PC-9 (cell line): Measurements from ENCODE around the gene PKNOX2. TPM values are rescaled to one million over a fixed set of nuclear protein-coding genes. Genes with fewer than 3 reads are reported as not detected.

Source experiments
- BruUV-seq: library from RNA; stranded (reverse); fragments of 400-500 nt; replicated peaks from 2 replicates; lab custom pipeline; 2021; lab: Mats Ljungman, UMichigan
- CTCF ChIA-PET: fragments of 300-600 bp; sonication (Branson Sonifier 250); formaldehyde crosslinking; loops from one replicate; lab custom pipeline; 2022; ENCODE audit warnings: antibody characterized with exemption; lab: Charles Lee
- POLR2A ChIA-PET: fragments of 300-600 bp; sonication (Branson Sonifier 250); formaldehyde crosslinking; loops from one replicate; lab custom pipeline; 2022; ENCODE audit warnings: antibody characterized with exemption; ENCODE audit not compliant: unreplicated experiment; lab: Charles Lee
- DNase-seq, 2 experiments: peaks; one replicate each; pipeline versions ENCODE4 v3.0.0 to v3.0.0-alpha.2; 2015 to 2022; ENCODE audit warnings: mixed read lengths in 1 of 2
- H2AFZ ChIP-seq: fragments of 200-600 bp; sonication (generic); 2 replicates; pipeline ENCODE4 v1.8.1; 2017; ENCODE audit warnings: antibody characterized with exemption
- H3F3A ChIP-seq: fragments of 200-600 bp; sonication (generic); 2 replicates; pipeline ENCODE4 v1.8.1; 2017; ENCODE audit warnings: antibody characterized with exemption, mild to moderate bottlenecking, low read depth; ENCODE audit not compliant: insufficient read depth
- H3K27ac ChIP-seq: fragments of 200-600 bp; sonication (generic); 2 replicates; pipeline ENCODE4 v1.6.1; 2016; ENCODE audit warnings: mixed run types
- H3K27me3 ChIP-seq: fragments of 200-600 bp; sonication (generic); 2 replicates; pipeline ENCODE4 v1.6.1; 2016; ENCODE audit warnings: low read depth, mixed run types; ENCODE audit not compliant: insufficient read depth
- H3K36me3 ChIP-seq: fragments of 200-600 bp; sonication (generic); 2 replicates; pipeline ENCODE4 v1.6.1; 2016; ENCODE audit warnings: low read depth, mixed run types
- H3K4me1 ChIP-seq: fragments of 200-600 bp; sonication (generic); replicated peaks from 2 replicates; pipeline ENCODE4 v1.6.1; 2016; ENCODE audit warnings: mixed run types; ENCODE audit not compliant: insufficient read depth
- H3K4me2 ChIP-seq: fragments of 200-600 bp; sonication (generic); 2 replicates; pipeline ENCODE4 v1.6.1; 2017; ENCODE audit warnings: mixed run types
- H3K4me3 ChIP-seq: fragments of 200-600 bp; sonication (generic); 2 replicates; pipeline ENCODE4 v1.6.1; 2016; ENCODE audit warnings: mixed run types
- H3K79me2 ChIP-seq: fragments of 200-600 bp; sonication (generic); 2 replicates; pipeline ENCODE4 v1.6.1; 2017; ENCODE audit warnings: low read depth, mixed run types
- H3K9me2 ChIP-seq: fragments of 200-600 bp; sonication (generic); 2 replicates; pipeline ENCODE4 v1.8.1; 2017; ENCODE audit warnings: mild to moderate bottlenecking; ENCODE audit not compliant: insufficient read depth
- H3K9me3 ChIP-seq: fragments of 200-600 bp; sonication (generic); 2 replicates; pipeline ENCODE4 v1.8.1; 2016; ENCODE audit warnings: low read depth; ENCODE audit not compliant: insufficient read depth
- H4K20me1 ChIP-seq: fragments of 200-600 bp; sonication (generic); 2 replicates; pipeline ENCODE4 v1.8.1; 2017; ENCODE audit not compliant: insufficient read depth
- EZH2 ChIP-seq: fragments of 200-600 bp; sonication (generic); IDR thresholded peaks from 2 replicates; pipeline ENCODE4 v1.8.0; 2017; ENCODE audit warnings: antibody characterized with exemption, low read depth
- intact Hi-C: fragments of 100-400 bp; cut with micrococcal nuclease; formaldehyde crosslinking; loops from one replicate; pipeline ENCODE4 v1.10.0; 2022; ENCODE audit not compliant: unreplicated experiment
- total RNA-seq: library from RNA; stranded (reverse); gene quantifications from 2 replicates; pipeline ENCODE4 v1.2.3, GENCODE V29; 2021
- TF ChIP-seq, protein P1 (sequence below): fragments of 200-600 bp; sonication (generic); conservative IDR thresholded peaks from 2 replicates; pipeline ENCODE4 v1.6.1; 2017; ENCODE audit warnings: mixed run types, antibody characterized with exemption, mild to moderate bottlenecking, moderate library complexity

Gene PKNOX2
- total RNA-seq, 1 experiment from 2014 or later, result not detected

GRCh38 chr11:125447721-125448120 lies 283.2 kb downstream of the PKNOX2 start:
- H3K27me3 ChIP-seq, result no peaks in the 10 kb centered on the region
- no peaks in the 10 kb centered on the region for H3K9me3 ChIP-seq
- H4K20me1 ChIP-seq, result no peaks in the 10 kb centered on the region
- intact Hi-C loops, result no loop called here
- no peaks in the 10 kb centered on the region for H3K4me1 ChIP-seq
- POLR2A ChIA-PET, result no interaction called here
- CTCF ChIA-PET, result no interaction called here
- no peak overlapping the region for H2AFZ ChIP-seq
- BruUV-seq, result no TSS peak
- no peak overlapping the region for H3K4me3 ChIP-seq
- no peaks in the 10 kb centered on the region for H3F3A ChIP-seq
- DNase-seq, result no peak
- H3K36me3 ChIP-seq, result no peaks in the 10 kb centered on the region
- TF ChIP-seq, protein P1, sequence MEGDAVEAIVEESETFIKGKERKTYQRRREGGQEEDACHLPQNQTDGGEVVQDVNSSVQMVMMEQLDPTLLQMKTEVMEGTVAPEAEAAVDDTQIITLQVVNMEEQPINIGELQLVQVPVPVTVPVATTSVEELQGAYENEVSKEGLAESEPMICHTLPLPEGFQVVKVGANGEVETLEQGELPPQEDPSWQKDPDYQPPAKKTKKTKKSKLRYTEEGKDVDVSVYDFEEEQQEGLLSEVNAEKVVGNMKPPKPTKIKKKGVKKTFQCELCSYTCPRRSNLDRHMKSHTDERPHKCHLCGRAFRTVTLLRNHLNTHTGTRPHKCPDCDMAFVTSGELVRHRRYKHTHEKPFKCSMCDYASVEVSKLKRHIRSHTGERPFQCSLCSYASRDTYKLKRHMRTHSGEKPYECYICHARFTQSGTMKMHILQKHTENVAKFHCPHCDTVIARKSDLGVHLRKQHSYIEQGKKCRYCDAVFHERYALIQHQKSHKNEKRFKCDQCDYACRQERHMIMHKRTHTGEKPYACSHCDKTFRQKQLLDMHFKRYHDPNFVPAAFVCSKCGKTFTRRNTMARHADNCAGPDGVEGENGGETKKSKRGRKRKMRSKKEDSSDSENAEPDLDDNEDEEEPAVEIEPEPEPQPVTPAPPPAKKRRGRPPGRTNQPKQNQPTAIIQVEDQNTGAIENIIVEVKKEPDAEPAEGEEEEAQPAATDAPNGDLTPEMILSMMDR, result no peak
- no peak for TF ChIP-seq EZH2
- H3K79me2 ChIP-seq, result no peaks in the 10 kb centered on the region
- no peaks in the 10 kb centered on the region for H3K9me2 ChIP-seq
- no peak overlapping the region for H3K4me2 ChIP-seq
- no peak overlapping the region for H3K27ac ChIP-seq

DNA sequence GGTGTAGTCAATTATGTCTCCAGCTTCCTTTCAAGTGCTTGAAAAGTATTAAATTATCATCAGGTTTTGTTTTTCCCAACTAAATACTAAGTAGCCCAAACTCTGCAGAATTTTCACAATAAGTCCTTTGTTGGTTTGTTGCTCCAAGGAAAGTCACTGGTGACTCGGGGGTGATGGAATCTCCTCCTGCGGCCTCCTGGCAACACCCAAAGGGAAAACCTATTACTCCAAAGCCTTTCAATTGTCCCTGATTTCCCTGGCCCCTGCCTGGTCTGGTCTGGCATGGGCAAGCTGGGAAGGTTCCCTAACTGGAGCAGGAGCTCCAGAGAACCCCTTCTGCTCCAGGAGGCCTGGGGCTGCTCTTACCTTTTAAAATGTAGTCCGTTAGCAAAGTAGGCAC lies 283.6 kb downstream of the PKNOX2 start:
- H4K20me1 ChIP-seq, result no peaks in the 10 kb centered on the region

DNA sequence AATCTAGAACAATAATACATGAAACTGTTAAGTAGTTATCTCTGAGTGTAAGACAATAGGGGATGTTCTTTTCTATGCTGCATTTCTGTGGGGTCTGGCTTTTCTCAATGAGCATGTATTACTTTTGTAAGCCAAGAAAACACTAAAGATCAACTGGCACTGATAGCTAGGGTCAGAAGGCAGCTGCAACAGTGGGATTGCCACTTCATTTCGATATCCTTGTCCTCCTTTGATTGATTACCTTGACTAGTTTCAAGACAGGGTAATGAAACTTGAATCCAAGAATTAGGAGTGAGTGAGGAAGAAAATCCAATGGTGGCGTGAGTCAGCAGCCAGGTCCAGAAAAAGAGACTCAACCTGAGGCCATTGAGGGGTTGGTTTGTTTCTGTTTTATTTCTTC lies 285.0 kb downstream of the PKNOX2 start:
- H3K4me1 ChIP-seq, result no peaks in the 10 kb centered on the region
- no peak for DNase-seq
- intact Hi-C loops, result no loop called here
- no peaks in the 10 kb centered on the region for H3K36me3 ChIP-seq
- ChIA-PET POLR2A (no interaction called here), CTCF (no interaction called here)
- no peaks in the 10 kb centered on the region for H3K9me3 ChIP-seq
- H4K20me1 ChIP-seq, result no peaks in the 10 kb centered on the region
- no peaks in the 10 kb centered on the region for H3F3A ChIP-seq
- H3K27me3 ChIP-seq, result no peaks in the 10 kb centered on the region
- TF ChIP-seq, protein P1, result no peak
- TF ChIP-seq EZH2, result no peak
- no TSS peak for BruUV-seq
- H3K27ac ChIP-seq, result no peak overlapping the region
- no peak overlapping the region for H3K4me2 ChIP-seq
- H2AFZ ChIP-seq, result no peak overlapping the region
- no peak overlapping the region for H3K4me3 ChIP-seq
- no peaks in the 10 kb centered on the region for H3K79me2 ChIP-seq
- no peaks in the 10 kb centered on the region for H3K9me2 ChIP-seq

More for the DNA sequence above, 283.6 kb downstream of the PKNOX2 start:
- Histone ChIP-seq H3K4me3 (no peak overlapping the region), H3K27ac (no peak overlapping the region), H3K27me3 (no peaks in the 10 kb centered on the region), H3K36me3 (no peaks in the 10 kb centered on the region), H3F3A (no peaks in the 10 kb centered on the region), H3K4me2 (no peak overlapping the region), H3K9me3 (no peaks in the 10 kb centered on the region), H2AFZ (no peak overlapping the region), H3K4me1 (no peaks in the 10 kb centered on the region), H3K79me2 (no peaks in the 10 kb centered on the region), H3K9me2 (no peaks in the 10 kb centered on the region)
- DNase-seq, result no peak
- intact Hi-C loops, result no loop called here
- POLR2A ChIA-PET, result no interaction called here
- BruUV-seq, result no TSS peak
- CTCF ChIA-PET, result no interaction called here
- no peak for TF ChIP-seq EZH2
